Colon (tissue), 2 donors: ENCODE results near the gene AR.

ENCODE experiments used
- FAIRE-seq: peaks from 2 replicates; lab custom pipeline; 2012; peaks lifted over from hg19 to GRCh38; lab: Jason Lieb, UNC
- donor health status: control.
- donor health status: control.

Gene AR

GRCh38 chrX:67724359-67725110, 180.7 kb downstream of the AR start:
- no peak for FAIRE-seq

- FAIRE-seq: no peak
Observed at GRCh38 chrX:67725471-67725870, 181.7 kb downstream of the AR start.

- FAIRE-seq: no peak
Observed at GRCh38 chrX:67726018-67726417, 182.2 kb downstream of the AR start.

- no peak for FAIRE-seq
Observed at GRCh38 chrX:67727576-67727975, 183.8 kb downstream of the AR start.

- FAIRE-seq: no peak
Observed at GRCh38 chrX:67730296-67730695, 186.5 kb downstream of the AR start.

GRCh38 chrX:67731061-67731460, 187.2 kb downstream of the AR start:
- FAIRE-seq: no peak

- no peak for FAIRE-seq
Observed at GRCh38 chrX:67732864-67733263, 189.0 kb downstream of the AR start.

- FAIRE-seq: no peak
Observed at GRCh38 chrX:67734111-67734753, 190.4 kb downstream of the AR start.

GRCh38 chrX:67749536-67749935, 205.7 kb downstream of the AR start:
- FAIRE-seq: no peak

GRCh38 chrX:67750694-67751093, 206.9 kb downstream of the AR start:
- no peak for FAIRE-seq

- no peak for FAIRE-seq
Observed at GRCh38 chrX:67759018-67759417, 215.2 kb downstream of the AR start.

GRCh38 chrX:67777148-67777547, 233.3 kb downstream of the AR start:
- FAIRE-seq: no peak

GRCh38 chrX:67779099-67779498, 235.3 kb downstream of the AR start:
- FAIRE-seq: no peak
